HT1080 (cell line): Measurements from ENCODE around the gene TBC1D20. TPM values are rescaled to one million over a fixed set of nuclear protein-coding genes. Genes with fewer than 3 reads are reported as not detected.
"Not testable (repeated sequence)": the region's sequence is repeated elsewhere in the genome, so short reads cannot be mapped to it uniquely, and the experiment has no call there.

Source experiments
- DNase-seq: peaks from one replicate; pipeline ENCODE4 v3.0.0-alpha.2; 2015; ENCODE audit warnings: low read depth
- total RNA-seq: library from RNA; depleted of rRNA; stranded (reverse); fragments of >200 nt; shearing (Covaris generic); gene quantifications from 2 replicates; pipeline ENCODE4 v1.2.3, GENCODE V29; 2014

Gene TBC1D20
- total RNA-seq, 1 experiment from 2014 or later: 25.2 TPM

- DNase-seq: not testable (repeated sequence)
Measured at GRCh38 chr20:476561-477249, 14.4 kb upstream of the TBC1D20 start.

- no peak for DNase-seq
Measured at GRCh38 chr20:475463-476357, 13.4 kb upstream of the TBC1D20 start.

GRCh38 chr20:474581-474980 is 12.2 kb upstream of the TBC1D20 start:
- DNase-seq: no peak

GRCh38 chr20:472889-473292 is 10.6 kb upstream of the TBC1D20 start:
- DNase-seq: no peak

- DNase-seq: no peak
Measured at GRCh38 chr20:472137-472846, 10.0 kb upstream of the TBC1D20 start.

- DNase-seq: no peak
Measured at GRCh38 chr20:469746-470490, 7.6 kb upstream of the TBC1D20 start.

GRCh38 chr20:467755-468154 is 5.4 kb upstream of the TBC1D20 start:
- DNase-seq: no peak

- DNase-seq: peak; percentile 19
Measured at GRCh38 chr20:461254-462198, 807 bp downstream of the TBC1D20 start.

- no peak for DNase-seq
Measured at GRCh38 chr20:460707-461106, 1.6 kb downstream of the TBC1D20 start.

GRCh38 chr20:460180-460579 is 2.2 kb downstream of the TBC1D20 start:
- DNase-seq: no peak

GRCh38 chr20:458776-459175 is 3.6 kb downstream of the TBC1D20 start:
- no peak for DNase-seq

GRCh38 chr20:454951-455350 is 7.4 kb downstream of the TBC1D20 start:
- DNase-seq: no peak

GRCh38 chr20:452021-452420 is 10.3 kb downstream of the TBC1D20 start:
- DNase-seq: not testable (repeated sequence)

- DNase-seq: no peak
Measured at GRCh38 chr20:445514-446336, 16.6 kb downstream of the TBC1D20 start.

- no peak for DNase-seq
Measured at GRCh38 chr20:444862-445426, 17.4 kb downstream of the TBC1D20 start.

- DNase-seq: no peak
Measured at GRCh38 chr20:444117-444516, 18.2 kb downstream of the TBC1D20 start.

- no peak for DNase-seq
Measured at GRCh38 chr20:443223-443775, 19.0 kb downstream of the TBC1D20 start.

- DNase-seq: no peak
Measured at GRCh38 chr20:440636-441035, 21.7 kb downstream of the TBC1D20 start.

GRCh38 chr20:440148-440547 is 22.2 kb downstream of the TBC1D20 start:
- no peak for DNase-seq
